Measurements from ENCODE around the gene MCM5. TPM values are rescaled to one million over a fixed set of nuclear protein-coding genes. Genes with fewer than 3 reads are reported as not detected.

Gene MCM5
- total and polyA plus RNA-seq, 2 of the 13 experiments (the other 11 are each of a cell fraction or from before 2014, with no cell fraction given), result 40.2 to 93.5 TPM

- Histone ChIP-seq H3K4me1 (ENCODE audit: insufficient read depth, low read length) (no peaks in the 10 kb centered on the region), H3K79me2 (ENCODE audit: insufficient read depth, low read length) (no peaks in the 10 kb centered on the region), H3K36me3 (replicated peaks in 1 of 2; ENCODE audit: control insufficient read depth in 1 of 2, insufficient read depth in 2 of 2, low read length in 2 of 2) (peaks cover 2 to 23% of the 10 kb centered on the region in 2 experiments; a peak in 4 of 5 replicates), H3K27me3 (ENCODE audit: control insufficient read depth in 1 of 2, insufficient read depth in 2 of 2, low read length in 2 of 2) (no peaks in the 10 kb centered on the region), H3K27ac (ENCODE audit: extremely low read length, insufficient read depth, low read length) (no peak overlapping the region), H3K9me3 (ENCODE audit: low read length) (no peaks in the 10 kb centered on the region), H4K20me1 (ENCODE audit: insufficient read depth, low read length) (no peaks in the 10 kb centered on the region), H2AFZ (ENCODE audit: low read length) (no peak overlapping the region), H3K9ac (ENCODE audit: insufficient read depth, low read depth, low read length) (no peak overlapping the region), H3K4me3 (replicated peaks in 1 of 3; ENCODE audit: insufficient read depth in 1 of 3, low read depth in 2 of 3, low read length in 3 of 3) (no peak overlapping the region), H3K4me2 (ENCODE audit: low read depth, low read length) (no peak overlapping the region)
- FAIRE-seq, result no peak
- no TSS peak for BruUV-seq (replicated peaks)
- ChIA-PET POLR2A (no interaction called here), CTCF (ENCODE audit: low intra/inter-chr PET ratio, low total read pairs) (no interaction called here)
- 90% methylated on average over 2 of the region's 2 CpGs for WGBS (ENCODE audit: low lambda C conversion rate)
- no peak for ATAC-seq
- in situ Hi-C loops (cut with HindIII; ENCODE audit: extremely low pct_ligation_motif_present, low pct_unique_long_range_greater_than_20kb), result loop anchor here (25.0 kb wide), 1 partner anchor 300 kb away; no protein-coding TSS in a partner anchor
- no peak for DNase-seq (ENCODE audit: low spot score)
- intact Hi-C loops (cut with micrococcal nuclease; ENCODE audit: unreplicated experiment), result no loop called here
- TF ChIP-seq ZNF674 (CRISPR knock-in tag; IDR thresholded peaks at IDR 0.05; ENCODE audit: low read depth) (no peak), HNRNPK (IDR thresholded peaks at IDR 0.05; ENCODE audit: low read depth, low read length, poor library complexity, severe bottlenecking) (no peak), TCF7 (IDR thresholded peaks at IDR 0.05; ENCODE audit: low read depth) (no peak), ZNF616 (CRISPR knock-in tag; IDR thresholded peaks at IDR 0.05; ENCODE audit: low read depth) (no peak), ZNF761 (CRISPR knock-in tag; conservative IDR thresholded peaks at IDR 0.05) (no peak), ELF4 (CRISPR knock-in tag; IDR thresholded peaks at IDR 0.05; ENCODE audit: borderline replicate concordance) (no peak), GMEB1 (CRISPR knock-in tag; IDR thresholded peaks at IDR 0.05; ENCODE audit: borderline replicate concordance) (no peak), ZBTB20 (CRISPR knock-in tag; IDR thresholded peaks at IDR 0.05; ENCODE audit: borderline replicate concordance, low read depth) (no peak), GATA4 (IDR thresholded peaks at IDR 0.05; ENCODE audit: borderline replicate concordance, low read depth) (no peak), HOXA7 (CRISPR knock-in tag; IDR thresholded peaks at IDR 0.05) (no peak), SCMH1 (CRISPR knock-in tag; IDR thresholded peaks at IDR 0.05; ENCODE audit: borderline replicate concordance) (no peak), ZNF234 (CRISPR knock-in tag; conservative IDR thresholded peaks at IDR 0.05) (no peak)
- TF ChIP-seq, protein P1, sequence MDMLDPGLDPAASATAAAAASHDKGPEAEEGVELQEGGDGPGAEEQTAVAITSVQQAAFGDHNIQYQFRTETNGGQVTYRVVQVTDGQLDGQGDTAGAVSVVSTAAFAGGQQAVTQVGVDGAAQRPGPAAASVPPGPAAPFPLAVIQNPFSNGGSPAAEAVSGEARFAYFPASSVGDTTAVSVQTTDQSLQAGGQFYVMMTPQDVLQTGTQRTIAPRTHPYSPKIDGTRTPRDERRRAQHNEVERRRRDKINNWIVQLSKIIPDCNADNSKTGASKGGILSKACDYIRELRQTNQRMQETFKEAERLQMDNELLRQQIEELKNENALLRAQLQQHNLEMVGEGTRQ (IDR thresholded peaks at IDR 0.05; ENCODE audit: low read depth, low read length), result peak; percentile 42; the same call in 1 of the 2 replicates
- TF ChIP-seq, protein P1 (CRISPR knock-in tag; IDR thresholded peaks at IDR 0.05; ENCODE audit: borderline replicate concordance), result no peak; the same call in 1 of the 2 replicates
These were observed 37.1 kb downstream of the MCM5 start for GRCh38 chr22:35437049-35437448.

Data from HepG2 (cell line).